Iris pigment epithelial cell (primary cell): ENCODE data around the gene CES1.
"Not testable (repeated sequence)": the region's sequence is repeated elsewhere in the genome, so short reads cannot be mapped to it uniquely, and the experiment has no call there.

Experiments
- DNase-seq: peaks from one replicate; pipeline ENCODE4 v3.0.0-alpha.2; 2011; ENCODE audit warnings: low read depth

CES1 gene

GRCh38 chr16:55790240-55790639, 42.7 kb downstream of the CES1 start:
- DNase-seq, result not testable (repeated sequence)

DNA sequence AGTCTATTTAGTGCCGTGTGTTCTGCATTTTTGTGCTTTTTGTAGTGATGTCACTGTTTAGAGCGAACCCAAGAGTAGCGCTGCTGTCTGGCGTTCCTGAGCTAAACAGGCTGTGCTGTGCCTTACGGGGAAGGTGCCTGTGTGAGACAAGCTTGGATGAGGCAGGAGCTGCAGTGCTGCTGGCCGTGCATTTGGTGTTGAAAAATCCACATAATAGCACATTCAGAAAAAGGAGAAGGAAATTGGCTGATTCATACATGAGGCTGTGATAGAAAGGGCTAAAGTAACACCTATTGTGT, 50.2 kb downstream of the CES1 start:
- DNase-seq, result not testable (repeated sequence)

GRCh38 chr16:55782091-55782792, 50.7 kb downstream of the CES1 start:
- DNase-seq, result not testable (repeated sequence)

- not testable (repeated sequence) for DNase-seq
Measured at GRCh38 chr16:55781456-55781855, 51.4 kb downstream of the CES1 start.

- DNase-seq, result not testable (repeated sequence)
Measured at GRCh38 chr16:55780095-55780407, 52.8 kb downstream of the CES1 start.

GRCh38 chr16:55779402-55780094, 53.3 kb downstream of the CES1 start:
- DNase-seq, result no peak

- no peak for DNase-seq
Measured at GRCh38 chr16:55778757-55779156, 54.1 kb downstream of the CES1 start.

- DNase-seq, result no peak
Measured at GRCh38 chr16:55775857-55776256, 57.0 kb downstream of the CES1 start.

GRCh38 chr16:55773859-55774549, 58.9 kb downstream of the CES1 start:
- DNase-seq, result no peak

GRCh38 chr16:55765161-55765560, 67.7 kb downstream of the CES1 start:
- no peak for DNase-seq

GRCh38 chr16:55760310-55761001, 72.4 kb downstream of the CES1 start:
- no peak for DNase-seq

GRCh38 chr16:55759965-55760309, 73.0 kb downstream of the CES1 start:
- not testable (repeated sequence) for DNase-seq

GRCh38 chr16:55757595-55758527, 75.0 kb downstream of the CES1 start:
- not testable (repeated sequence) for DNase-seq

DNA sequence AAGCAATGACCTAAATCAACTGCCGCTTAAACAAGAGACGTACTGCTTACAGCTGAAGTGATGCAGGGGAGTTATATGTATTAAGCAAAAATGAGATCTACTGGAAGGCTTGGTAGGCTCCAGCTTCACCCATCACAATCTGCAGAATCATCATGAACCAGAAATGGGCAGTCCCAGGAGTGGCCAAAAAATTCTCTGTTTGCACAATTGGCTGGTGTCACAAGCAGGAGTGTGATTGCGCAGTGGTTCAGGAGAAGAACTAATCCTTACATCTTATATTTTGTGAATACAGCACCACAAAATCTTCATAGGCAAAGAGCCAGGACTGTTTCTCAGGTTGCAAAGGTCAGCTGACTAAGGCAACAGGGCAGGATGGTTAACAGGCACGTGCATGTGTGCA, 75.9 kb downstream of the CES1 start:
- DNase-seq, result no peak

GRCh38 chr16:55754056-55754455, 78.8 kb downstream of the CES1 start:
- no peak for DNase-seq

DNA sequence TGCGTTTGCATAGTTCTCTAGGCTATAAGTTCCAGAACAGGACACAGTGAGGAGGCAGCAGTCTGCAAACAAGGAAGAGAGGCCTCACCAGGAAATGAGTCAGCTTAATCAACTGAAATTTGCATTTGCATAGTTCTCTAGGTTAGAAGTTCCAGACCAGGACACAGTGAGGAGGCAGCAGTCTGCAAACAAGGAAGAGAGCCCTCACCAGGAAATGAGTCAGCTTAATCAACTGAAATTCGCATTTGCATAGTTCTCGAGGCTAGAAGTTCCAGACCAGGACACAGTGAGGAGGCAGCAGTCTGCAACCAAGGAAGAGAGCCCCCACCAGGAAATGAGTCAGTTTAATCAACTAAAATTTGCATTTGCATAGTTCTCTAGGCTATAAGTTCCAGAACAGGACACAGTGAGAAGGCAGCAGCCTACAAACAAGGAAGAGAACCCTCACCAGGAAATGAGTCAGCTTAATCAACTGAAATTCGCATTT, 79.7 kb downstream of the CES1 start:
- DNase-seq, result not testable (repeated sequence)
